Activated T-cell treated with anti-CD3 and anti-CD28 coated beads, Interleukin-2, amount 50 U/mL, for 4 hours (primary cell): ENCODE results near the gene RPL29. TPM values are rescaled to one million over a fixed set of nuclear protein-coding genes. Genes with fewer than 3 reads are reported as not detected.

Source experiments
- ATAC-seq, 2 donors: fragments of 200-7000 bp; cut with Tn5 transposase; one replicate each; pipeline ENCODE4 v1.10.0; 2021
- DNase-seq: peaks from one replicate; pipeline ENCODE4 v3.0.0-alpha.2; 2020
- H3K27me3 Mint-ChIP-seq: one replicate; pipeline ENCODE4 v1.8.0; 2021; ENCODE audit warnings: low read depth, mixed read lengths
- H3K36me3 Mint-ChIP-seq: one replicate; pipeline ENCODE4 v1.8.0; 2022; ENCODE audit warnings: mixed read lengths; ENCODE audit not compliant: insufficient read depth
- H3K4me1 Mint-ChIP-seq: one replicate; pipeline ENCODE4 v1.8.0; 2021; ENCODE audit warnings: low read depth, mixed read lengths
- H3K4me3 Mint-ChIP-seq: one replicate; pipeline ENCODE4 v1.8.0; 2021; ENCODE audit warnings: mild to moderate bottlenecking, moderate library complexity, mixed read lengths
- H3K9me3 Mint-ChIP-seq: one replicate; pipeline ENCODE4 v1.8.0; 2021; ENCODE audit warnings: mixed read lengths
- total RNA-seq, 3 donors: library from RNA; stranded (reverse); gene quantifications; one replicate each; pipeline ENCODE4 v1.2.1, GENCODE V29; 2021

RPL29 gene
- total RNA-seq, 3 donors from 2014 or later: 1,732 to 1,841 (median 1,813) TPM

- no peak for DNase-seq
Measured at GRCh38 chr3:51948016-51948580, 47.6 kb downstream of the RPL29 start.

DNA sequence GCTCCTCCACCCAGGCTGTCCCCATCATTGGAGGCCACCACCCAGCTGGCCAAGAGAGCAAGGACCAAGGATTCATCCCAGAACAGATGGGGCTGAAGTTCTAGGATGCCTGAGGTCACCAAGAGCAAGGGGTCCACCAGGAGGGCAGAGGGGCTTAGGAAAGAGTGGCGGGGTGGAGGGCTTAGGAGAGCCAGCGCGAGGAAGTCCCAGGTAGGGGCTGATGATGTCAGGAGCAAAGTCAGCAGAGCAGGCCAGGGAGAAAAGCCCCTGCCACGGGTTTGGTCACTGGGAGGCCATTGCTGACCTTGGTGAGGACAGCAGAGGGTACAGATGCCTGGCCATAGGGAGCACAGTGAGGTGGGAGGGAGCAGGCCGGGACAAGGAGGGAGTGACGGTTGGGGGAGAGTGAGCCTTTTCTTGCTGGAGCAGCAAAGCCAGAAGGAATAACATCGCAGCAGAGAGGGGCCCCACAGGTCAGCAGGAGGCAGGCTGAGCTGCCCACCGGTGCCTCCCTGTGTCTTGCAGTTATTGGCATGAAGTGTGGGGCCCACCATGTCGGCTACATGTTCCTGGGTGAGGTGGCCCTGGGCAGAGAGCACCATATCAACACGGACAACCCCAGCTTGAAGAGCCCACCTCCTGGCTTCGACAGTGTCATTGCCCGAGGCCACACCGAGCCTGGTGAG is 48.3 kb downstream of the RPL29 start:
- DNase-seq (no peak), ATAC-seq (no peak)
- peaks cover 7% of the 10 kb centered on the region for H3K4me1 Mint-ChIP-seq
- H3K4me3 Mint-ChIP-seq: no peak overlapping the region
- H3K9me3 Mint-ChIP-seq: no peaks in the 10 kb centered on the region
- H3K36me3 Mint-ChIP-seq: peaks cover 2% of the 10 kb centered on the region
- H3K27me3 Mint-ChIP-seq: peaks cover 2% of the 10 kb centered on the region

More at GRCh38 chr3:51948016-51948580, 47.6 kb downstream of the RPL29 start:
- peaks cover 2% of the 10 kb centered on the region for H3K36me3 Mint-ChIP-seq
- H3K4me1 Mint-ChIP-seq: peaks cover under 1% of the 10 kb centered on the region
- ATAC-seq: no peak
- H3K9me3 Mint-ChIP-seq: no peaks in the 10 kb centered on the region
- H3K27me3 Mint-ChIP-seq: peaks cover 2% of the 10 kb centered on the region
- no peak overlapping the region for H3K4me3 Mint-ChIP-seq

GRCh38 chr3:51946796-51947195 is 48.9 kb downstream of the RPL29 start:
- Mint-ChIP-seq H3K4me1 (peaks cover 8% of the 10 kb centered on the region), H3K9me3 (no peaks in the 10 kb centered on the region)

DNA sequence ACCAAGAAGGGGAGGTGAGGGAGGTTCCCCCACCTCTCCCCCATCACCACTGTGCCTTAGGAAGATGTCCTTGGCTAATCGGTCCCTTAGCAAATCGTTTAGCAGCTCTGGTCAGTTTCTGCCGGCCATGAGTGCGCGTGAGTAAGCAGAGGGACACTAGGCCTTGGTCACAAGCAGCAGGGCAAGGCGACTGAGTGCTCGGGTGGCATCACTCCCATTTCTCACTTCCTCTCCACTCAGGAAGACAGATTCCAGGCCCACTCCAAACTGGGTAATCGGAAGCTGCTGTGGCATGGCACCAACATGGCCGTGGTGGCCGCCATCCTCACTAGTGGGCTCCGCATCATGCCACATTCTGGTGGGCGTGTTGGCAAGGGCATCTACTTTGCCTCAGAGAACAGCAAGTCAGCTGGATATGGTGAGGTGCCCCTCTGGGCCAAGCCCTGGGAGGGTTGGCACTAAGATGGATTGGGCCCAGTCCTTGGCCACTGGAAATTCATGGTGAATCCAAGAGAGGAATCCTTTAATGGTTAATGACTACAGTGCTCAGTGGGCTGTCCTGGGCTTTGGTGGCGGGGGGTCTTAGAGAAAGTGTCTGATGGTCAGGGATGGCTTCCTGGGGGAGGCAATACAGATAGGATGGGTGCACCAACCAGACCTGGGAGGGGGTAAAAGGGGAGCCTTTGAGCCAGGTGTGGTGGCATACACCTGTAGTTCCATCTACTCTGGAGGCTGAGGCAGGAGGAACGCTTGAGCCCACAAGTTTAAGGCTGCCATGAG is 49.6 kb downstream of the RPL29 start:
- H3K27me3 Mint-ChIP-seq: no peaks in the 10 kb centered on the region
- no peak for ATAC-seq

More at GRCh38 chr3:51946796-51947195, 48.9 kb downstream of the RPL29 start:
- ATAC-seq (no peak), DNase-seq (no peak)
- peaks cover 2% of the 10 kb centered on the region for H3K36me3 Mint-ChIP-seq
- no peak overlapping the region for H3K4me3 Mint-ChIP-seq
- H3K27me3 Mint-ChIP-seq: no peaks in the 10 kb centered on the region

GRCh38 chr3:51945031-51945840 is 50.5 kb downstream of the RPL29 start:
- Mint-ChIP-seq H3K4me3 (no peak overlapping the region), H3K27me3 (no peaks in the 10 kb centered on the region), H3K4me1 (peaks cover 18% of the 10 kb centered on the region), H3K9me3 (no peaks in the 10 kb centered on the region), H3K36me3 (peaks cover 10% of the 10 kb centered on the region)
- ATAC-seq (no peak), DNase-seq (no peak)

More for the DNA sequence above, 49.6 kb downstream of the RPL29 start:
- no peaks in the 10 kb centered on the region for H3K9me3 Mint-ChIP-seq
- H3K4me3 Mint-ChIP-seq: no peak overlapping the region
- H3K4me1 Mint-ChIP-seq: peaks cover 10% of the 10 kb centered on the region
- DNase-seq: no peak
- H3K36me3 Mint-ChIP-seq: peaks cover 3% of the 10 kb centered on the region

DNA sequence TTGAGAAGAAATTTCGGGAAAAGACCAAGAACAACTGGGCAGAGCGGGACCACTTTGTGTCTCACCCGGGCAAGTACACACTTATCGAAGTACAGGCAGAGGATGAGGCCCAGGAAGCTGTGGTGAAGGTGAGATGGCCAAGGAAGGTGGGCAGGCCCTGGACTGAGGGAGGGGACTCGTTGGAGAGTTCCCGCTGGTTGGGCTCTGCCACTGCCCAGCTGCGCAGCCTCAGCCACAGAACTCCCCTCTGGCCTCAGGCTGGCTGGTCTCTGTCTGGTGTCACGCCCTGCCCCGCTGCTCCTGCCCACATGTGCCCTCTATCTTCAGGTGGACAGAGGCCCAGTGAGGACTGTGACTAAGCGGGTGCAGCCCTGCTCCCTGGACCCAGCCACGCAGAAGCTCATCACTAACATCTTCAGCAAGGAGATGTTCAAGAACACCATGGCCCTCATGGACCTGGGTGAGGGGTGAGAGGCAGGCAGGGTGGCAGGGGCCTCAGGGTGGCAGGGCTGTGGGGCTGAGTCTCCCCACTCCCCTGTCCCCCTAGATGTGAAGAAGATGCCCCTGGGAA is 51.2 kb downstream of the RPL29 start:
- DNase-seq (no peak), ATAC-seq (no peak)
- Mint-ChIP-seq H3K9me3 (no peaks in the 10 kb centered on the region), H3K27me3 (no peaks in the 10 kb centered on the region), H3K4me3 (no peak overlapping the region), H3K4me1 (peaks cover 24% of the 10 kb centered on the region), H3K36me3 (peaks cover 10% of the 10 kb centered on the region)

Other genes starting within 250 kb of the RPL29 start
- not detected for gene IQCF6, start 216.7 kb downstream of the RPL29 start, total RNA-seq
- gene IQCF2, start 134.3 kb downstream of the RPL29 start, total RNA-seq: not detected
- gene IQCF5, start 120.3 kb downstream of the RPL29 start, total RNA-seq: not detected
- gene IQCF1, start 92.5 kb downstream of the RPL29 start, total RNA-seq: not detected
- 100 to 1,000 TPM; 164 to 224 (median 219) TPM for gene RRP9, start 54.0 kb downstream of the RPL29 start, total RNA-seq
- 1 to 10 TPM; 6.6 to 9.4 (median 8.7) TPM for gene PARP3, start 53.5 kb downstream of the RPL29 start, total RNA-seq
- gene GPR62, start 40.5 kb downstream of the RPL29 start, total RNA-seq: not detected
- 10 to 100 TPM in 2 of 3 donors, 1 to 10 TPM in 1; 9.8 to 12.3 (median 10.4) TPM for gene PCBP4, start 28.4 kb downstream of the RPL29 start, total RNA-seq
- gene ABHD14B, start 21.8 kb downstream of the RPL29 start, total RNA-seq: 10 to 100 TPM; 27.4 to 30.9 (median 28.5) TPM
- 10 to 100 TPM; 11.8 to 19.7 (median 12.6) TPM for gene ABHD14A, start 20.8 kb downstream of the RPL29 start, total RNA-seq
- gene ACY1, start 12.4 kb downstream of the RPL29 start, total RNA-seq: 10 to 100 TPM; 47.6 to 58.1 (median 55.9) TPM
- 10 to 100 TPM; 33.4 to 43.6 (median 38.1) TPM for gene DUSP7, start 60.7 kb upstream of the RPL29 start, total RNA-seq
- gene POC1A, start 158.5 kb upstream of the RPL29 start, total RNA-seq: 10 to 100 TPM in 2 of 3 donors, 1 to 10 TPM in 1; 9.7 to 14.3 (median 11.7) TPM
- 10 to 100 TPM; 61.8 to 70.9 (median 66.2) TPM for gene ALAS1, start 202.3 kb upstream of the RPL29 start, total RNA-seq
- under 1 TPM in 1 of 3 donors, not detected in 2; 0.18 TPM for gene TLR9, start 229.8 kb upstream of the RPL29 start, total RNA-seq
- 10 to 100 TPM; 69.7 to 76.5 (median 72.8) TPM for gene TWF2, start 243.3 kb upstream of the RPL29 start, total RNA-seq
- gene PPM1M, start 249.9 kb upstream of the RPL29 start, total RNA-seq: 10 to 100 TPM; 26.6 to 40.0 (median 39.7) TPM